ENCODE results near the gene IL17D.

- no peak for TF ChIP-seq EZH2 (IDR thresholded peaks at IDR 0.05)
- no peak for TF ChIP-seq POLR2AphosphoS5 (IDR thresholded peaks at IDR 0.05; ENCODE audit: borderline replicate concordance, low read depth, low read length)
- no peak for TF ChIP-seq FOXP2 (optimal IDR thresholded peaks at IDR 0.05; ENCODE audit: control extremely low read depth, extremely low read length, insufficient read depth)
These were observed 31.7 kb upstream of the IL17D start for GRCh38 chr13:20671789-20672188.
